ENCODE measurements around the gene HIBCH.
"Not testable (repeated sequence)": the region's sequence is repeated elsewhere in the genome, so short reads cannot be mapped to it uniquely, and the experiment has no call there.

Gene HIBCH, protein sequence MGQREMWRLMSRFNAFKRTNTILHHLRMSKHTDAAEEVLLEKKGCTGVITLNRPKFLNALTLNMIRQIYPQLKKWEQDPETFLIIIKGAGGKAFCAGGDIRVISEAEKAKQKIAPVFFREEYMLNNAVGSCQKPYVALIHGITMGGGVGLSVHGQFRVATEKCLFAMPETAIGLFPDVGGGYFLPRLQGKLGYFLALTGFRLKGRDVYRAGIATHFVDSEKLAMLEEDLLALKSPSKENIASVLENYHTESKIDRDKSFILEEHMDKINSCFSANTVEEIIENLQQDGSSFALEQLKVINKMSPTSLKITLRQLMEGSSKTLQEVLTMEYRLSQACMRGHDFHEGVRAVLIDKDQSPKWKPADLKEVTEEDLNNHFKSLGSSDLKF

DNA sequence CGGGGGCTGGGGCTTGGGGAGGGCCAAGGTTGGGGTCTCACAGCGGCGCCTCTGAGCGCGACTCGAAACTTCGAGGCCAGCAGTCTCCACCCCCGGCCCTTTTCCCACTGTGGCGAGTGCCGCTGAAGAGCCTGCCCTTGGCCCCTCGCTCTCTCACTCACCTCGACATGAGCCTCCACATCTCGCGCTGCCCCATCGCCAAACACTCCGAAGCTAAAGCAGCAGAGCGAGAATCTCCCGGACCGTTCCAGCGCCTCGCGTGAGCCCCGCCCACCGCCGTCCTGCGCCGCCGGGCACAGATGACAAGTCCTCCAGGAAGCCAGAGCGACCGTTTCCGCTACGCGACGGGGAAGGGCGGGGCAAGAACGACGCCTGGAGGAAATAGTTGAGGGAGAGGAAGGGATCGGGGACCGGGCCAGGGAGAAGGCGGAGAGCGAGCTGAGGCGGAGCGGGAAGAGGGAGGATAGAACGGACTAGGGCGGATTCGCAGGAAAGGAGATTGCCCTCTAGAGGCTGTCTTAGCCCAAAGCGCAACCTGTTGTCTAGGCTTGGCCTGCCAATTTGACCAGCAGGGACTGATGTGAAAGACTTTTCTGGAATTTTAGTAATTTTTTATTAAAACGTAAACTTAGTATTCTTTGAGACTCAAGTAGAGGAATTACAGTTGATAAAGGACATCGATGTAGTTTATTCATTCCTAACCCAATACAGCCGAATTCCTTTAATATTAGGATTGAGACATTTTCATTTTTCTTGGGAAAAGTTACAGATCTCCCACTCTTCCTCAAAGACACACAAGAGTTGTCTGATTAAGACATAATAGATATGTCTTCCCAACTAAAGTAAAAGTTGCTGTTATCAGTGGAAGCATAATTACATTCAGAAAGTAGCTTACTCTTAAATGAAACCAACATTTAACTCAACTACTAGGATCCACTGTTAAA lies at the start of gene HIBCH:
Gene HIBCH, minus strand, starts transcription at position 272 of the 944 bp plus-strand sequence. Its CDS starts 76 bp downstream, at position 196.
- no peaks in the 10 kb centered on the region for H3K9me3 ChIP-seq (ENCODE audit: control insufficient read depth, low read length)
- peak within 1 kb of the TSS; percentile 42 for H3K9ac ChIP-seq (ENCODE audit: low read length)
- H3K4me3 ChIP-seq (ENCODE audit: low read length) = peak within 1 kb of the TSS; percentile 24

GRCh38 chr2:190367091-190367490 lies 47.5 kb upstream of the HIBCH start:
- Histone ChIP-seq H3K4me3 (ENCODE audit: low read length) (no peak overlapping the region), H3K4me1 (ENCODE audit: control insufficient read depth, insufficient read depth, low read length) (peaks cover under 1% of the 10 kb centered on the region), H3K27me3 (ENCODE audit: control insufficient read depth, insufficient read depth, low read length) (no peaks in the 10 kb centered on the region), H3K9ac (ENCODE audit: low read length) (no peak overlapping the region), H3K9me3 (ENCODE audit: control insufficient read depth, low read length) (no peaks in the 10 kb centered on the region), H3K36me3 (ENCODE audit: control insufficient read depth, insufficient read depth, low read length) (no peaks in the 10 kb centered on the region)

More for the DNA sequence above, at the start of gene HIBCH:
- H3K27me3 ChIP-seq (ENCODE audit: control insufficient read depth, insufficient read depth, low read length) = no peaks in the 10 kb centered on the region
- H3K4me1 ChIP-seq (ENCODE audit: control insufficient read depth, insufficient read depth, low read length) = peaks cover 23% of the 10 kb centered on the region
- no peaks in the 10 kb centered on the region for H3K36me3 ChIP-seq (ENCODE audit: control insufficient read depth, insufficient read depth, low read length)

GRCh38 chr2:190366248-190366753 lies 46.7 kb upstream of the HIBCH start:
- Histone ChIP-seq H3K27me3 (ENCODE audit: control insufficient read depth, insufficient read depth, low read length) (no peaks in the 10 kb centered on the region), H3K36me3 (ENCODE audit: control insufficient read depth, insufficient read depth, low read length) (no peaks in the 10 kb centered on the region), H3K4me3 (ENCODE audit: low read length) (no peak overlapping the region), H3K9ac (ENCODE audit: low read length) (no peak overlapping the region), H3K4me1 (ENCODE audit: control insufficient read depth, insufficient read depth, low read length) (no peaks in the 10 kb centered on the region), H3K9me3 (ENCODE audit: control insufficient read depth, low read length) (no peaks in the 10 kb centered on the region)

DNA sequence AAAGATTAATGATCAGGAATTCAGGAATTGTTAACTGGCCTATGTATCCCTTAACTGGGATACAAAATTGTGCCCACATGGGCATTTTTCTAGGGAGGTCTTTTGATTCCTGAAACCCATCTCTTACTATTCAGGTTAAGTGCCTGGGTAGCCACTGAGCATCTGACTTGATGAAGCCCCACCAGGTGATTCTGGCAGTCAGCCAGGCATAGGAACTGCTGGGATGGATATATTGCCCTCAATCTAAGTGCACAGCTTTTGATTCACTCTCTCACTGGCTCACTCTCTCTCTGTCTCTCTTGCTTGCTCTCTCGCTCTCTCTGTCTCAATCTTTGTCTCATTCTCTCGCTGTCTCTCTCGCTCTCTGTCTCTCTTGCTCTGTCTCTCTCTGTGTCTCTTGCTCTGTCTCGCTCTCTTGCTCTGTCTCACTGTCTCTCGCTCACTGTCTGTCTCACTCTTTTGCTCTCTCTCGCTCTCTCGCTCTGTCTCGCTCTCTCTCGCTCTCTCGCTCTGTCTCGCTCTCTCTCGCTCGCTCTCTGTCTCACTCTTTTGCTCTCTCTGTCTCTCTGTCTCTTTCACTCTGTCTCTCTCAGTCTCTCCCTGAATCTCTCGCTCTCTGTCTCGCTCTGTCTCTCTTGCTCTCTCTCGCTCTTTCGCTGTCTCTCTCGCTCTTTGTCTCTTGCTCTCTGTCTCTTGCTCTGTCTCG lies 46.0 kb upstream of the HIBCH start:
- Histone ChIP-seq H3K27me3 (ENCODE audit: control insufficient read depth, insufficient read depth, low read length) (no peaks in the 10 kb centered on the region), H3K9ac (ENCODE audit: low read length) (no peak overlapping the region), H3K36me3 (ENCODE audit: control insufficient read depth, insufficient read depth, low read length) (no peaks in the 10 kb centered on the region), H3K4me3 (ENCODE audit: low read length) (no peak overlapping the region), H3K4me1 (ENCODE audit: control insufficient read depth, insufficient read depth, low read length) (no peaks in the 10 kb centered on the region), H3K9me3 (ENCODE audit: control insufficient read depth, low read length) (no peaks in the 10 kb centered on the region)

DNA sequence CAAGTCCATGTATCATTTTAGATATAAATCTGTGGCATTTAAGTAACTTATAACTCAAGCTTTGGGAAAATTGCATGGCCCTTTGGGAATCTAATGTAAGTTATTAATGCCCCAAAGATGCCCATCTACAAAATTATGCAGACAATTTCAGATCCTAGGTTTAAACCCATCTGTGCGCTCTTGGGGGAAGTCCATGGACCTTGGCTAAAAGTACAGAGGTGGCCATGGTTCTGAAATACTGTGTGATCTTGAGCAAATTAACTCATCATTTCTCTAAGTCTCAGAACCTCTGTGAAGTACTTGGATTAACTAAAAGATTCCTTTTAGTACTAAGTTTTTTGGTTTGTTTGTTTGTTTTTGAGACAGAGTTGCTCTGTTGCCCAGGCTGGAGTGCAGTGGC lies 43.3 kb upstream of the HIBCH start:
- peaks cover 14% of the 10 kb centered on the region for H3K4me1 ChIP-seq (ENCODE audit: control insufficient read depth, insufficient read depth, low read length)
- H3K36me3 ChIP-seq (ENCODE audit: control insufficient read depth, insufficient read depth, low read length) = no peaks in the 10 kb centered on the region
- no peak overlapping the region for H3K9ac ChIP-seq (ENCODE audit: low read length)
- H3K4me3 ChIP-seq (ENCODE audit: low read length) = no peak overlapping the region
- H3K9me3 ChIP-seq (ENCODE audit: control insufficient read depth, low read length) = no peaks in the 10 kb centered on the region
- H3K27me3 ChIP-seq (ENCODE audit: control insufficient read depth, insufficient read depth, low read length) = no peaks in the 10 kb centered on the region

DNA sequence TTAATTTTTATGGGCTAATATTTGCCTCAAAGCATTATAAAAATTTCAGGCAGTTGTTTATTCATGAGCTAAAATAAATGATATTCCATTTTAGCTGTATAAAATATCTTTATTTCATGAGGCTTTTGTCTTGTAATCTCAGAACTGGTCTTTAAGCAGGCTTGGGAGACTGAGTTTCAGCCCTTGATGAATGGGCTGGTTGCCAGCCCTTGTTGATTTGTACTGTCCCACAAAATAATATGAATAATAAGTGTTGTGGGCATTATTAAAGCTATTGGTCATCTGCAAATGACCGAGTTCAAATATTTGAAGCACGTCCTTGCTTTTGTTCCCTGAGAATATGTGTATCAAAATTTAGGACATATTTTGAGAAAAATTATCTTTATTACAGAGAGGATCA lies 41.9 kb upstream of the HIBCH start:
- H3K4me3 ChIP-seq (ENCODE audit: low read length) = no peak overlapping the region
- no peak overlapping the region for H3K9ac ChIP-seq (ENCODE audit: low read length)
- no peaks in the 10 kb centered on the region for H3K36me3 ChIP-seq (ENCODE audit: control insufficient read depth, insufficient read depth, low read length)
- no peaks in the 10 kb centered on the region for H3K27me3 ChIP-seq (ENCODE audit: control insufficient read depth, insufficient read depth, low read length)
- peaks cover 14% of the 10 kb centered on the region for H3K4me1 ChIP-seq (ENCODE audit: control insufficient read depth, insufficient read depth, low read length)
- H3K9me3 ChIP-seq (ENCODE audit: control insufficient read depth, low read length) = no peaks in the 10 kb centered on the region

GRCh38 chr2:190360965-190361364 lies 41.3 kb upstream of the HIBCH start:
- Histone ChIP-seq H3K4me1 (ENCODE audit: control insufficient read depth, insufficient read depth, low read length) (peaks cover 18% of the 10 kb centered on the region), H3K4me3 (ENCODE audit: low read length) (no peak overlapping the region), H3K9ac (ENCODE audit: low read length) (no peak overlapping the region), H3K36me3 (ENCODE audit: control insufficient read depth, insufficient read depth, low read length) (no peaks in the 10 kb centered on the region), H3K9me3 (ENCODE audit: control insufficient read depth, low read length) (no peaks in the 10 kb centered on the region), H3K27me3 (ENCODE audit: control insufficient read depth, insufficient read depth, low read length) (no peaks in the 10 kb centered on the region)

DNA sequence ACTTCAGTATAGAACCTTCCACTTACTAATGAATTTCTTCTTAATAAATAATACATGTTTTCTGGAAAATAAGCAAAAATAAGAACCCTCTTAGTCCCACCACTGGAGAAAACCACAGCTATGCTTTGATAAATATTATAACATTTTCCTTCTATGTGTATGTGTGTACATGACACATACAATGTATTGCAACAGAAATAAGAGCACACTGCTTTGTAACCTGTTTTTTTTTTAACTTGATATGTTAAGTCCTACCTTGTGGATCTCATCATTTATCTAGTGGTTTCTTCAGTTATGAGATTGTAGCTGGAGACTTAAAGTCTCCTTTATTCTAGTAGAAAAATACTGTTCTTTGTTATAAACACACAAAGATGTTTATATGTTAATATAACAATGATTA lies 40.9 kb upstream of the HIBCH start:
- Histone ChIP-seq H3K9ac (ENCODE audit: low read length) (no peak overlapping the region), H3K36me3 (ENCODE audit: control insufficient read depth, insufficient read depth, low read length) (no peaks in the 10 kb centered on the region), H3K27me3 (ENCODE audit: control insufficient read depth, insufficient read depth, low read length) (no peaks in the 10 kb centered on the region), H3K4me1 (ENCODE audit: control insufficient read depth, insufficient read depth, low read length) (peaks cover 18% of the 10 kb centered on the region), H3K4me3 (ENCODE audit: low read length) (no peak overlapping the region), H3K9me3 (ENCODE audit: control insufficient read depth, low read length) (no peaks in the 10 kb centered on the region)

GRCh38 chr2:190358655-190359448 lies 39.2 kb upstream of the HIBCH start:
- H3K36me3 ChIP-seq (ENCODE audit: control insufficient read depth, insufficient read depth, low read length); H3K9me3 ChIP-seq (ENCODE audit: control insufficient read depth, low read length); H3K4me3 ChIP-seq (ENCODE audit: low read length); H3K9ac ChIP-seq (ENCODE audit: low read length); H3K27me3 ChIP-seq (ENCODE audit: control insufficient read depth, insufficient read depth, low read length): not testable (repeated sequence)
- H3K4me1 ChIP-seq (ENCODE audit: control insufficient read depth, insufficient read depth, low read length) = peaks cover 33% of the 10 kb centered on the region

GRCh38 chr2:190357600-190357999 lies 38.0 kb upstream of the HIBCH start:
- Histone ChIP-seq H3K36me3 (ENCODE audit: control insufficient read depth, insufficient read depth, low read length) (no peaks in the 10 kb centered on the region), H3K4me1 (ENCODE audit: control insufficient read depth, insufficient read depth, low read length) (peaks cover 46% of the 10 kb centered on the region), H3K4me3 (ENCODE audit: low read length) (no peak overlapping the region), H3K9ac (ENCODE audit: low read length) (no peak overlapping the region), H3K27me3 (ENCODE audit: control insufficient read depth, insufficient read depth, low read length) (no peaks in the 10 kb centered on the region), H3K9me3 (ENCODE audit: control insufficient read depth, low read length) (no peaks in the 10 kb centered on the region)

DNA sequence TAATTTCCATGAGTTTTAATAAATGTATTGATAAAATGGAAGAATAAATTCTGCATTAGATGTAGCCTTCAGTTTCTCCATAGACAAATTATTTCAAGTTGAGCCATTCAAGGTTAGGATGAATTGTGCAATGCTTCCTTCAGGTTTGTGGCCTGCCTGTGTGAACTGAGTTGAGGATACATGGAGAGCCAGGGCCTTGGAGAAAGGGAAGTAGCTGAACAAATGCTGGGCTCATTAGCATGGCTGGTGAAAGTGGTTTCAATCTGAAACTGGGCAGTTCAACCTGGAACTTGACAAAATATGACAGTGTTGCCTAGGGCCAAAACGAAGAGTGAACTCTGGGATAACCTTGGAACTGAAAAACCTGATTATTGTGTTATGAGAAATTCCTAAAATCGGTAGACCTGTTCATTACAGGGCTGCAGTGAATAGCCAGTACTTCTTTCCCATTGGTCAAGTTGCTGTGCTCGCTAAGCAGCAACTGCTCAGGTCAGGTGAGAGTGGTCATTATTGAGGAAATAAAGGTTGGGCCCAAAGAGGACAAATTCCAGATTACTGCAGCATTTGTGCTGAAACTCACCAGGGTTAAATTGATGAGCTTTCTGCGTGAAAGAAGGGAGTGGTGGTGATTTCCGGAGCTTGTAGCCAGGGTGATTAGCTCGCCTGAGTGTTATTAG lies 36.5 kb upstream of the HIBCH start:
- no peaks in the 10 kb centered on the region for H3K27me3 ChIP-seq (ENCODE audit: control insufficient read depth, insufficient read depth, low read length)
- H3K4me3 ChIP-seq (ENCODE audit: low read length) = no peak overlapping the region
- no peak overlapping the region for H3K9ac ChIP-seq (ENCODE audit: low read length)
- peaks cover 55% of the 10 kb centered on the region for H3K4me1 ChIP-seq (ENCODE audit: control insufficient read depth, insufficient read depth, low read length)
- H3K36me3 ChIP-seq (ENCODE audit: control insufficient read depth, insufficient read depth, low read length) = no peaks in the 10 kb centered on the region
- H3K9me3 ChIP-seq (ENCODE audit: control insufficient read depth, low read length) = no peaks in the 10 kb centered on the region
